HepG2 (cell line): ENCODE results near the gene ARG2. TPM values are rescaled to one million over a fixed set of nuclear protein-coding genes. Genes with fewer than 3 reads are reported as not detected.

Experiments
- MEIS1 ChIP-seq: sonication (generic); formaldehyde crosslinking; IDR thresholded peaks from 2 replicates; pipeline ENCODE4 v1.9.0; 2021; ENCODE audit warnings: mild to moderate bottlenecking, missing genetic modification reagents, moderate library complexity, borderline replicate concordance
- NONO ChIP-seq, 2 experiments: fragments of 450-650 bp in 1 of 2; sonication (generic) in 1 of 2; formaldehyde crosslinking in 1 of 2; IDR thresholded peaks in 1 of 2; conservative IDR thresholded peaks in 1 of 2; 2 replicates each; pipeline versions ENCODE4 v1.6.1 to v1.8.0; 2017 to 2022; ENCODE audit warnings: mild to moderate bottlenecking in 1 of 2, missing genetic modification reagents in 1 of 2, moderate library complexity in 1 of 2
- polyA plus RNA-seq, 8 experiments: library from polyadenylated mRNA; depleted of rRNA in 3 of 8; stranded (reverse) in 7 of 8; unstranded in 1 of 8; fragments of >200 nt; fragmentation: Illumina TruSeq in 4 of 8; extraction: Trizol in 4 of 8; gene quantifications; 2 replicates each; pipeline versions ENCODE4 v1.2.1 to v1.2.3, GENCODE V29; 2011 to 2016; ENCODE audit warnings: low read depth in 4 of 8, missing spikeins in 1 of 8, mixed read lengths in 1 of 8; ENCODE audit not compliant: insufficient read depth in 1 of 8
- total RNA-seq, 5 experiments: library from RNA; depleted of rRNA; stranded (reverse); fragments of >200 nt; fragmentation: Illumina TruSeq; extraction: Trizol; gene quantifications; 2 replicates each; pipeline ENCODE4 v1.2.3, GENCODE V29; 2016; ENCODE audit warnings: low read depth in 1 of 5
- TF ChIP-seq, protein P1 (sequence below): sonication (generic); formaldehyde crosslinking; IDR thresholded peaks from 2 replicates; pipeline ENCODE4 v1.9.0; 2021; ENCODE audit warnings: mild to moderate bottlenecking, missing genetic modification reagents
- TF ChIP-seq, protein P2 (sequence below): sonication (generic); formaldehyde crosslinking; IDR thresholded peaks from 2 replicates; pipeline ENCODE4 v1.5.0; 2020; ENCODE audit warnings: mild to moderate bottlenecking, missing genetic modification reagents, moderate library complexity

The ARG2 gene
- total and polyA plus RNA-seq, 2 of the 13 experiments (the other 11 are each of a cell fraction or from before 2014, with no cell fraction given): 37.5 to 73.6 TPM

DNA sequence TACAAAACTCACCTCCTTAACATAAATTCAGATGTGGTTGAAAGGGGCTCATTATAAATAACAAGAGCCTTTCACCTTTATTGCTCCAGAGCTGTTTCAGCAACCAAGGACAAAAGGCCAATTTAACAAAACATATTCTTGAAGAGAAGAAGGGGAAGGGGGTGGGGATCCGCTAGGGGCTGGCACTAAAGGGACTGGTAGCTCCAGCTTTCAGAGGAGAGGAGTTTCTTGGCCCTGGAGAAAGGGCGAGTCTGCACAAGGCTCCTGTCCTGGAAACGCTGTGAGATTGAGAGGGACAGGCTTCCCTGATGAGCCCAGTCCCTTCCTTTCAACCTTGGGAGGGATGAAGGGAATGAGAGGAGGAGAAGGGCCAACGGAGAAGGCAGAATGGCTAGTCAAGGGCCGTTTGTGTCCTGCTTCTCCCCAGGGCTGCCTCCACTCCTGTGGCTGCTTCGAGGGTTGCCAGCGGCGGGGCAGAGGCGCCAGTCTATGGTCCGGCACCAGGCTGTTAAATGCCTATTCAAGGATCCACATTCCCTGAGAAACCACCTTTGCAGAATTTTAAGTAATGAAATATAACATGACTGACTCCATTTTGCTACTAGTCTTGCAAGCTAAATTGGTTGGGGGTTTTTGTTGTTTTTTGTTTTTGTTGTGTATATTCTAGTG is 9.9 kb upstream of the ARG2 start (continued):
- TF ChIP-seq, protein P1, sequence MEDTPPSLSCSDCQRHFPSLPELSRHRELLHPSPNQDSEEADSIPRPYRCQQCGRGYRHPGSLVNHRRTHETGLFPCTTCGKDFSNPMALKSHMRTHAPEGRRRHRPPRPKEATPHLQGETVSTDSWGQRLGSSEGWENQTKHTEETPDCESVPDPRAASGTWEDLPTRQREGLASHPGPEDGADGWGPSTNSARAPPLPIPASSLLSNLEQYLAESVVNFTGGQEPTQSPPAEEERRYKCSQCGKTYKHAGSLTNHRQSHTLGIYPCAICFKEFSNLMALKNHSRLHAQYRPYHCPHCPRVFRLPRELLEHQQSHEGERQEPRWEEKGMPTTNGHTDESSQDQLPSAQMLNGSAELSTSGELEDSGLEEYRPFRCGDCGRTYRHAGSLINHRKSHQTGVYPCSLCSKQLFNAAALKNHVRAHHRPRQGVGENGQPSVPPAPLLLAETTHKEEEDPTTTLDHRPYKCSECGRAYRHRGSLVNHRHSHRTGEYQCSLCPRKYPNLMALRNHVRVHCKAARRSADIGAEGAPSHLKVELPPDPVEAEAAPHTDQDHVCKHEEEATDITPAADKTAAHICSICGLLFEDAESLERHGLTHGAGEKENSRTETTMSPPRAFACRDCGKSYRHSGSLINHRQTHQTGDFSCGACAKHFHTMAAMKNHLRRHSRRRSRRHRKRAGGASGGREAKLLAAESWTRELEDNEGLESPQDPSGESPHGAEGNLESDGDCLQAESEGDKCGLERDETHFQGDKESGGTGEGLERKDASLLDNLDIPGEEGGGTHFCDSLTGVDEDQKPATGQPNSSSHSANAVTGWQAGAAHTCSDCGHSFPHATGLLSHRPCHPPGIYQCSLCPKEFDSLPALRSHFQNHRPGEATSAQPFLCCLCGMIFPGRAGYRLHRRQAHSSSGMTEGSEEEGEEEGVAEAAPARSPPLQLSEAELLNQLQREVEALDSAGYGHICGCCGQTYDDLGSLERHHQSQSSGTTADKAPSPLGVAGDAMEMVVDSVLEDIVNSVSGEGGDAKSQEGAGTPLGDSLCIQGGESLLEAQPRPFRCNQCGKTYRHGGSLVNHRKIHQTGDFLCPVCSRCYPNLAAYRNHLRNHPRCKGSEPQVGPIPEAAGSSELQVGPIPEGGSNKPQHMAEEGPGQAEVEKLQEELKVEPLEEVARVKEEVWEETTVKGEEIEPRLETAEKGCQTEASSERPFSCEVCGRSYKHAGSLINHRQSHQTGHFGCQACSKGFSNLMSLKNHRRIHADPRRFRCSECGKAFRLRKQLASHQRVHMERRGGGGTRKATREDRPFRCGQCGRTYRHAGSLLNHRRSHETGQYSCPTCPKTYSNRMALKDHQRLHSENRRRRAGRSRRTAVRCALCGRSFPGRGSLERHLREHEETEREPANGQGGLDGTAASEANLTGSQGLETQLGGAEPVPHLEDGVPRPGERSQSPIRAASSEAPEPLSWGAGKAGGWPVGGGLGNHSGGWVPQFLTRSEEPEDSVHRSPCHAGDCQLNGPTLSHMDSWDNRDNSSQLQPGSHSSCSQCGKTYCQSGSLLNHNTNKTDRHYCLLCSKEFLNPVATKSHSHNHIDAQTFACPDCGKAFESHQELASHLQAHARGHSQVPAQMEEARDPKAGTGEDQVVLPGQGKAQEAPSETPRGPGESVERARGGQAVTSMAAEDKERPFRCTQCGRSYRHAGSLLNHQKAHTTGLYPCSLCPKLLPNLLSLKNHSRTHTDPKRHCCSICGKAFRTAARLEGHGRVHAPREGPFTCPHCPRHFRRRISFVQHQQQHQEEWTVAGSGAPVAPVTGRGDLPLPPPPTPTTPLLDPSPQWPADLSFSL (CRISPR knock-in tag): no peak
- TF ChIP-seq MEIS1 (no peak), NONO (IDR thresholded peaks at IDR 0.05) (no peak), NONO (CRISPR knock-in tag; conservative IDR thresholded peaks at IDR 0.05) (no peak)
- TF ChIP-seq, protein P2, sequence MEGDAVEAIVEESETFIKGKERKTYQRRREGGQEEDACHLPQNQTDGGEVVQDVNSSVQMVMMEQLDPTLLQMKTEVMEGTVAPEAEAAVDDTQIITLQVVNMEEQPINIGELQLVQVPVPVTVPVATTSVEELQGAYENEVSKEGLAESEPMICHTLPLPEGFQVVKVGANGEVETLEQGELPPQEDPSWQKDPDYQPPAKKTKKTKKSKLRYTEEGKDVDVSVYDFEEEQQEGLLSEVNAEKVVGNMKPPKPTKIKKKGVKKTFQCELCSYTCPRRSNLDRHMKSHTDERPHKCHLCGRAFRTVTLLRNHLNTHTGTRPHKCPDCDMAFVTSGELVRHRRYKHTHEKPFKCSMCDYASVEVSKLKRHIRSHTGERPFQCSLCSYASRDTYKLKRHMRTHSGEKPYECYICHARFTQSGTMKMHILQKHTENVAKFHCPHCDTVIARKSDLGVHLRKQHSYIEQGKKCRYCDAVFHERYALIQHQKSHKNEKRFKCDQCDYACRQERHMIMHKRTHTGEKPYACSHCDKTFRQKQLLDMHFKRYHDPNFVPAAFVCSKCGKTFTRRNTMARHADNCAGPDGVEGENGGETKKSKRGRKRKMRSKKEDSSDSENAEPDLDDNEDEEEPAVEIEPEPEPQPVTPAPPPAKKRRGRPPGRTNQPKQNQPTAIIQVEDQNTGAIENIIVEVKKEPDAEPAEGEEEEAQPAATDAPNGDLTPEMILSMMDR (CRISPR knock-in tag): no peak
